Right cardiac atrium (tissue), 5 donors: ENCODE measurements around the gene SLC30A2. TPM values are rescaled to one million over a fixed set of nuclear protein-coding genes. Genes with fewer than 3 reads are reported as not detected.

Source experiments
- ATAC-seq, 2 donors: fragments of 200-7000 bp; cut with Tn5 transposase; one replicate each; pipeline versions ENCODE4 v1.8.0 to v1.9.1; 2020; ENCODE audit warnings: moderate library complexity in 2 of 2, mild to moderate bottlenecking in 1 of 2
- DNase-seq, 3 donors: peaks; one replicate each; pipeline ENCODE4 v3.0.0-alpha.2; 2020
- H3K27ac ChIP-seq: one replicate; pipeline ENCODE4 v1.5.1; 2013; ENCODE audit warnings: mild to moderate bottlenecking, low read length, control low read depth, moderate library complexity
- H3K27me3 ChIP-seq: one replicate; pipeline ENCODE4 v1.6.1; 2013; ENCODE audit not compliant: control insufficient read depth, insufficient read depth
- H3K4me1 ChIP-seq: one replicate; pipeline ENCODE4 v1.6.1; 2013; ENCODE audit warnings: low read length; ENCODE audit not compliant: control insufficient read depth, insufficient read depth
- H3K4me3 ChIP-seq: one replicate; pipeline ENCODE4 v1.5.1; 2013; ENCODE audit warnings: low read length, control low read depth
- H3K9me3 ChIP-seq: one replicate; pipeline ENCODE4 v1.6.1; 2013; ENCODE audit warnings: low read length; ENCODE audit not compliant: control insufficient read depth
- WGBS: extraction: QIAGEN DNeasy Blood & Tissue Kit; methylation state at CpG from one replicate; pipeline ENCODE4 v1.1.7; 2013; 5-methylcytosine and 5-hydroxymethylcytosine counted together
- intact Hi-C, 4 donors: fragments of 100-400 bp; cut with DNase I; formaldehyde crosslinking; loops; one replicate each; pipeline versions ENCODE4 v1.11.0 to v1.14.0; 2022 to 2023
- polyA plus RNA-seq: library from polyadenylated mRNA; stranded (reverse); fragments of 200-250 nt; gene quantifications from one replicate; pipeline ENCODE4 v1.2.3, GENCODE V29; 2013
- total RNA-seq, 4 donors: library from RNA; stranded (reverse); fragmentation: NEBNext Ultra II Directional; extraction: Animal tissue kit (Norgen Biotek cat#: 25700); gene quantifications; one replicate each; pipeline ENCODE4 v1.2.1, GENCODE V29; 2021
- donor health status: healthy with polysubstance abuse.
- donor health status: DM: no; HTN: yes; CAD: no.
- donor health status: DM: no; HTN: no; CAD: no.
- donor health status: DM: no; HTN: yes; CAD: no; lungs with severe emphysema.
- donor health status: DM: yes; HTN: yes; CAD: no.

Gene SLC30A2
- total and polyA plus RNA-seq, 5 donors: 0.24 to 0.48 (median 0.37) TPM

- Histone ChIP-seq H3K9me3 (no peaks in the 10 kb centered on the region), H3K27ac (no peak overlapping the region), H3K4me3 (no peak overlapping the region), H3K4me1 (peaks cover 2% of the 10 kb centered on the region), H3K27me3 (no peaks in the 10 kb centered on the region)
- intact Hi-C loops: no loop called here
- DNase-seq (peak in 1 of 3 donors; percentile 3), ATAC-seq (no peak)
- WGBS: 61% methylated on average over 6 of the region's 6 CpGs
Measured at GRCh38 chr1:26009796-26010447, 36.0 kb downstream of the SLC30A2 start.

GRCh38 chr1:26006710-26007109, 39.2 kb downstream of the SLC30A2 start:
- Histone ChIP-seq H3K27ac (no peak overlapping the region), H3K27me3 (no peaks in the 10 kb centered on the region), H3K9me3 (no peaks in the 10 kb centered on the region), H3K4me1 (peaks cover 2% of the 10 kb centered on the region), H3K4me3 (no peak overlapping the region)
- intact Hi-C loops: no loop called here
- no peak for ATAC-seq
- WGBS: 90% methylated on average over 16 of the region's 16 CpGs
- peak in 1 of 3 donors; percentile 3 for DNase-seq

GRCh38 chr1:26005434-26006105, 40.3 kb downstream of the SLC30A2 start:
- DNase-seq: peak in 1 of 3 donors; percentile 4
- intact Hi-C loops: no loop called here
- H3K27ac ChIP-seq: no peak overlapping the region
- 56% methylated on average over 4 of the region's 4 CpGs for WGBS
- H3K4me1 ChIP-seq: peaks cover 2% of the 10 kb centered on the region
- H3K4me3 ChIP-seq: no peak overlapping the region
- H3K27me3 ChIP-seq: no peaks in the 10 kb centered on the region
- no peaks in the 10 kb centered on the region for H3K9me3 ChIP-seq
- peak in 1 of 2 donors; percentile 54 for ATAC-seq

- 86% methylated on average over 2 of the region's 2 CpGs for WGBS
- intact Hi-C loops: no loop called here
- Histone ChIP-seq H3K9me3 (no peaks in the 10 kb centered on the region), H3K27me3 (no peaks in the 10 kb centered on the region), H3K4me3 (no peak overlapping the region), H3K4me1 (peaks cover 2% of the 10 kb centered on the region), H3K27ac (no peak overlapping the region)
- no peak for DNase-seq
- no peak for ATAC-seq
Measured at GRCh38 chr1:26003756-26004155, 42.2 kb downstream of the SLC30A2 start.

- intact Hi-C loops: no loop called here
- Histone ChIP-seq H3K4me3 (no peak overlapping the region), H3K9me3 (no peaks in the 10 kb centered on the region), H3K4me1 (peaks cover 2% of the 10 kb centered on the region), H3K27me3 (no peaks in the 10 kb centered on the region), H3K27ac (no peak overlapping the region)
- DNase-seq (peak in 1 of 3 donors; percentile 7), ATAC-seq (no peak)
- 86% methylated on average over 4 of the region's 4 CpGs for WGBS
Measured at GRCh38 chr1:26003262-26003661, 42.7 kb downstream of the SLC30A2 start.

GRCh38 chr1:25999041-25999800, 46.7 kb downstream of the SLC30A2 start:
- no peaks in the 10 kb centered on the region for H3K27me3 ChIP-seq
- H3K27ac ChIP-seq: no peak overlapping the region
- no peaks in the 10 kb centered on the region for H3K9me3 ChIP-seq
- DNase-seq (no peak), ATAC-seq (no peak)
- H3K4me1 ChIP-seq: no peaks in the 10 kb centered on the region
- intact Hi-C loops: loop anchor here (2.0 to 5.0 kb wide), 2 partner anchors 102 to 104 kb away; no protein-coding TSS in a partner anchor
- no peak overlapping the region for H3K4me3 ChIP-seq
- WGBS: 80% methylated on average over 18 of the region's 18 CpGs

- Histone ChIP-seq H3K9me3 (no peaks in the 10 kb centered on the region), H3K27ac (peak within 1 kb of the TSS; percentile 56), H3K4me1 (no peaks in the 10 kb centered on the region), H3K4me3 (peak within 1 kb of the TSS; percentile 55), H3K27me3 (no peaks in the 10 kb centered on the region)
- intact Hi-C loops: loop anchor here (2.0 to 5.0 kb wide), 2 partner anchors 101 to 103 kb away; no protein-coding TSS in a partner anchor
- under 1% methylated on average over 47 of the region's 47 CpGs for WGBS
- DNase-seq (peak; percentile 98), ATAC-seq (peak; percentile 99)
Measured at GRCh38 chr1:25997828-25998761, 47.8 kb downstream of the SLC30A2 start, which contains the start of gene PAFAH2. Gene PAFAH2 (minus strand): TSS chr1:25998063. CDS start chr1:25990816, 7,247 bp downstream.

- peak overlapping the region; percentile 56 for H3K27ac ChIP-seq
- H3K9me3 ChIP-seq: no peaks in the 10 kb centered on the region
- DNase-seq: peak in 1 of 3 donors; percentile 73
- peak; percentile 22 to 53 for ATAC-seq
- WGBS: 2% methylated on average over 13 of the region's 13 CpGs
- intact Hi-C loops: loop anchor here in 1 of 4 donors (5.0 kb wide), 1 partner anchor 100 kb away; no protein-coding TSS in a partner anchor
- no peaks in the 10 kb centered on the region for H3K27me3 ChIP-seq
- H3K4me1 ChIP-seq: no peaks in the 10 kb centered on the region
- H3K4me3 ChIP-seq: peak overlapping the region; percentile 55
Measured at GRCh38 chr1:25996966-25997827, 48.7 kb downstream of the SLC30A2 start.

- ATAC-seq: no peak
- DNase-seq: no peak
- peaks cover 6% of the 10 kb centered on the region for H3K4me1 ChIP-seq
- no peak overlapping the region for H3K27ac ChIP-seq
- H3K9me3 ChIP-seq: no peaks in the 10 kb centered on the region
- H3K4me3 ChIP-seq: no peak overlapping the region
- intact Hi-C loops: loop anchor here in 1 of 4 donors (5.0 kb wide), 1 partner anchor 97 kb away; no protein-coding TSS in a partner anchor
- H3K27me3 ChIP-seq: no peaks in the 10 kb centered on the region
- WGBS: 90% methylated on average over 3 of the region's 3 CpGs
Measured at GRCh38 chr1:25994402-25995150, 51.3 kb downstream of the SLC30A2 start.
